ENCODE measurements around the gene MAPK14.
"Not testable (repeated sequence)": the region's sequence is repeated elsewhere in the genome, so short reads cannot be mapped to it uniquely, and the experiment has no call there.

Gene MAPK14

DNA sequence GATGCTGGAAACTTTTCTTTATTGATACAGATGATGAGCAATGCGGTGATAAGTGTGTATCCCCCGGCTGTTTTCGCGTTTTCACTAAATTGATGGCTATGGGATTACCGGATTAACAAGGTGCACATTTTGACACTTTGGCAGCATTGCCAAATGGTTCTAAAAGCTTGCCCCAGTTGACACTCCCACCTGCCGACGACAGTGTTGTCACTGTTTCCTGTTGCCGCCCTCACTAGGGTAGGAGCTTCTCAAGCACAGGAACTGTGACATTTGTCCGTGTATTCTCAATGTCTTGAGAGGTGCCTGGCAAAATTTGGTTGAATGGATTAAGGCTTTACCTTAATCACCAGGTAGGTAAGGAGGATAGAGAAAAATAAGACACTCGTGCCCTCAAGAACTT lies 92.9 kb downstream of the MAPK14 start:
- in situ Hi-C loops (cut with MboI; ENCODE audit: low sequenced_read_pairs): no loop called here

DNA sequence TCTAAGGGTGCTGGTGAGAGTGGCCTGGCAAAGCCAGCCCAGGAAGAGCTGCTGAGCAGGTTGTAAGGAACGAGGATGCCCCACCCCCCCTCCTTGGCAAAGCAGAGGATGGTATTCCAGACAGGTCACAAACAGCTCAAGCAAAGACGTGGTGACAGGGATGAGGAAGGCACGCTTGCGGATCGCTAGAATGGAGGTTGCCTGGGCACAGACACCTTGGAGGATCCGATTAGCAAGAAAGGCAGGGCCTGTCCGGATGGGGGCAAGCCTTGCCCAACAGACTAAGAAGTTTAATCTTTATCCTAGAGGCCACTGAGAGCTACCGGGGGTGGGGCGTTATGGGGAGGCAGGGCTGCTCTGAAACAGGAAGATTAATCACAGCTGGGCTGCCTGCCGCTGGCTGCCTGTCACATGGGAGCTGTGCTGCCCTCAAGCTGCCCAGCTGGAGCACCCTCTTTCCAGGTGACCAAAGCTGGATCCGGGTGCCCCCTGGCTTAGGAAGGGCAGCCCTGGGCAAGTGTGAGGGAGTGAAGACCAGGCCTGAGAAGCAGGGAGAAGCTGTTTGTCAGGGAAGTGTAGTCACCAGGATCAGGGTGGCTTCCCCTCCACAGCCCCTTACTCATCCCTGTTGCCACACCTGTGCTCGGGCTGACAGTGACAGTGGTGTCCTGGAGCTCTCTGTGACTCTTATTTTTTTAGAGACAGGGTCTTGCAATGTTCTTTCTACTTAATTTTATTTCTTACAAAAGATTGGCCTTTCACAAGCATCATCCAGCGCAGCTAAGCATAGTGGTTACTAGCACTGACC lies 93.6 kb downstream of the MAPK14 start:
- in situ Hi-C loops (cut with MboI; ENCODE audit: low sequenced_read_pairs): no loop called here

DNA sequence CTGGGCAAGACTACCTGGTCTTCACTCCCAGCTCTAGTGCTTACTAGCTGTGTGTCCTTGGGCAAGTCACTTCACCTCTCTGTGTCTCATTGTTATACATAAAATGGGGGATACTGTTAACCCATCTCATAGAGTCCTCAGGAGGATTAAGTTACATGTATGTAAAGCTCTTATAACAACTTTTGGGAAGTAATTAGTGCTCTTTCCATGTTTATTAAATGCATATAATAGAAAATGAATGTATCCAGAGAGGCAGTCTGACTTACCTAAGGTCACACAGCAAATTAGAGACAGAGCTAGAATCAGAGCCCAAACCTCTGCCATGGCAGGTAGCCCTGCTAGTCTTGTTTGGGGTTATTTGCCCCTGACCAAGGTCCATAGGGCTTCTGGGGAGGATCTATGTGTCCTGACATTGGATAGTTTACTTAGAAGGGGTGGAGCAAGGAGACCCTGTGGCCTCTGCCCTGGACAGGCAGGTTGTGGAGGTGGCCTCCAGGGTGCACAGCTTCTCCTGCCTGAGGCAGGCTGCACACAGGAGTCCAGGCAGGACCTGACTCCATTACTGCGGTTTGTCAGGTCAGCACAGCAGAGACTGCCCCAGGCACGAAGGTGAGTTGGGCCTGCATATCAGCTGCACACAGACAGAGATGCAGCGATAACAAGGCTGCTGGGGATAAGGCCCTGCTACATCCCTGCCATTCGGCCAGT lies 94.3 kb downstream of the MAPK14 start:
- in situ Hi-C loops (cut with MboI; ENCODE audit: low sequenced_read_pairs): no loop called here

DNA sequence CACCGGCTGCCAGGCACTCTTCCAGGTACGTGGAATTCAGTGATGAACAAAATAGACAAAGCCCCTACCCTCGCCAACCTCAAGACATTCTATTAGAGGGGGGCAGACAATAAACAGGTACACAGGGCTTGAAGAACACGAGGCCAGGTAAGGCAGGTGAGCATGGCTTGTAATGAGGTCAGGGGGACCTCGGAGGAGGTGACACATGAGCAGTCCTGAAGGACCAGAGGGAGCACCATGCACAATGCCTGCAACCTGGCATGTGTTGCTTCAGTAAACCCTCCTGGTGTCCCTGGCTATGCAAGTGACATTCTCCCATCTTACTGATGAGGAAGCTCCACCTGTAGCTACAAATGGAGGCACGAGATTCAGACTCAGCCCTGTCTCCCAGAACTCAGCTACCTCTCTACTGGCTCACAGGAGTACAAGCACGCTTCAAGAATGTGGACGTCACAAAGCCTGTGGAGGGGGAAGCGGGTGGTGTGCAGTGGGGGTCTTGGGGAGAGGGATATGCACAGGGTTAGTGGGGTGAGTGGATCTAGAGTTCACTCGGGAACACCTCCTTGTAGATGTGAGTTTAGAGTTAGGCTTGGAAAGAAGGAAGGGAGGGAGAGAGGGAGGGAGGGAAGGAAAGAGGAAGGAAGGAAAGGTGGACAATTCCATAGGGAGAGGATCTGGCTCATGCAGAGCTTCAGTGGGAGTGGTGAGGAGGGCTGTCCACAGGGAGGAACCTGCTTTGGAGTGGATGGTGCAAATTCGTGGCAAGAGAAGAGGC lies 95.1 kb downstream of the MAPK14 start:
- in situ Hi-C loops (cut with MboI; ENCODE audit: low sequenced_read_pairs): no loop called here

DNA sequence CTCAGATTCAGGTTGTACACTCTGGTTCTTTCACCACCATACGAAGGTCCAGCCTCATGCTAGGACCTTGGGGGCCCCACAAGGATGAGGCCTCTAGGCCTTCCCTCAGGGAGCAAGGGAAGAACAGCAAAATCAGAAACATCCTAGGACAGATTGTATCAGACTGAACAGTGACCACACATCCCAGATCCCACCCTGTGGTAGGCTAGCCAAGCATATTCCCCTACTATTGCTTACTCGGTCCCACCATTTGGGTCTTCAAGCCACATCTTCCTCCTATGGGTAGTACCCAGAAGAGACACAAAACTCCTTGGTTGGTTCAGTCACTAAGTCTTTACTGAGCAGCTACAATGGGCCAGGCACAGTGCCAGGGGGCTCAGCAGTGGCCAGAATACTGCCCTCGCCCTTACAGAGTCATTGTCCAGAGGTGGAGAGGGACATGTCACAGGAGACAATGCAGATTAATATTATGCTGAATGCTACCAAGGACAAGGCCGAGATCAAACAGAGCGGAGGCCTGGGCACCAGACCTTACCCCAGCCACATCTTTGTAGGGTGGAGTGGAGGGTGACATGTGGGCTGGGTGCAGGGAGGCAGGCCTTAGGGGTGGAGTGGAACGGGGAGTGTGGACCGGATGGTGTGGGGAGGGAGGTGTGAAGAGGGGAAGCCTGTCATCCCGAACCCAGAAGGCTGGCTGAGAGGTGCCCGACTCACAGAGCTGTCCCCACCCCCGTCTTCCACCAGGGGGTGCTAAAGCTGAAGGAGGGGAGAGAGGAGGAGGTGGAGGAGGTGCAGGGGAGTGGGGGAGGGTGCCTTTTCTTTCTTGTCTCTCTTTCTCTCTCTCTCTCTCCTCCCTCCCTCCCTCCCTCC lies 95.9 kb downstream of the MAPK14 start:
- in situ Hi-C loops (cut with MboI; ENCODE audit: low sequenced_read_pairs): no loop called here

DNA sequence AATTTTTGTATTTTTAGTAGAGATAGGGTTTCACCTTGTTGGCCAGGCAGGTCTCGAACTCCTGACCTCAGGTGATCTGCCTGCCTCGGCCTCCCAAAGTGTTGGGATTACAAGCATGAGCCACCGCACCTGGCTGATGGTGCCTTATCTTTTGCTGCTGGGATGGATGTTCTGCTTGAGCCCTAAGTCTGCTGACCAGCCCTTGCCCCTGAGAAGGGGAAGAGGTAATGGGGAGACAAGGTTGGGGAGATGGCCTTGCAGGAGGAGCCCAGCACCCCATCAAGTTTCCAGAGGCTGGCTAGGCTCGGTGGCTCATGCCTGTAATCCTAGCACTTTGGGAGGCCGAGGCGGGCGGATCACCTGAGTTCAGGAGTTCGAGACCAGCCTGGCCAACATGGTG lies 96.7 kb downstream of the MAPK14 start:
- in situ Hi-C loops (cut with MboI; ENCODE audit: low sequenced_read_pairs): not testable (repeated sequence)

DNA sequence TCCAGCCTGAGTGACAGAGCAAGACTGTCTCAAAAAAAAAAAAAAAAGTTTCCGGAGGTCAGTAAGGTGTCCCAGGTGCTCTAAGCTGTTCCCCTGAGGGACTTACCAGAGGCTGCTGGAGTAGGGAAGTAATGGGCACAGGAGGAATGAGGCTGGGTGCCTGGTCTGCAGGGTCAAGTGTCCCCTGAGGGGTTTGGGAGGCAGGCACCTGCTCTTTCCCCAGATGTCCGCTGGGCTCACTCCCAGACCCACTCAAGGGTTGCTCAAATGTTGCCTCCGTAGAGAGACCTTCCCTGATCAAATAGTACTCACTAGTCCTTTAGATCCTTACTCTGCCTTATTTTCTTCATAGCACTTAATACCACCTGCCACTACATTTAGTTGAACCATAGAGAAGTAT lies 97.3 kb downstream of the MAPK14 start:
- in situ Hi-C loops (cut with MboI; ENCODE audit: low sequenced_read_pairs): no loop called here

DNA sequence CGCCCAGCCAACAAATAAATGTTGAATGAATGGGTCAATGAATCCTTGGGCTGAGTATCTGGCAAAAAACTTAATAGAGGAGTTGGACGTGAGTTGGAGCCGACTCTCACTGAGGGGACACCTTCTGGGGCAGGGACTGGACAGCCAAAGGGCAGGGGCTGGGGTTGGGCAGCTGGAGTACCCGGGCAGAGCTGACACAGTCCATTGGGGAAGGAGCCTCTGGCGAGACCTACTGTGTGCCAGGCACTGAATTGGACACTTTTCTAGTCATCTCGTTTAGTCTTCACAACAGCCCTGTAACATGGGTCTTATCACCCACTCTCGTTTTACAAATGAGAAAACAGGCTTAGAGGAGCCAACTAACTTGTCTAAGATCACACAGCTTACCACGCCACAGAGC lies 98.0 kb downstream of the MAPK14 start:
- in situ Hi-C loops (cut with MboI; ENCODE audit: low sequenced_read_pairs): no loop called here

DNA sequence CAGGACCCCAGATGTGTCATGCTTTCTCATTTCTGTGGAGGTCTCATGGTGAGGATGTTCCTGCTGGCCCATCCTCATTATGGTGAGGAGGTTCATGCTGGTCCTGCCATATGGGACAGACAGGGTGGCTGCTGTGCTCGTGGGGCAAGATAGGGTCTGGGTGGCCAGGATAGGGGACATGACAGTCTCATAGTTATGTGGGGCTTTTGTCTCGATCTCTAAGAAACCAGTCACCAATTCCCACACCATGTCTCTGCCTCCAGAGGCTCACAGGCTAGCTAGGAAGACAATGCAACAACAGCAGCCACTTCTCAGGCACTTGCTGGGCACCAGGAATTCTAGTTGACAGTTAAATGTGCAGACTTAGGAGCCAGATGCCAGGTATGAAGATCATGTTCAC lies 98.5 kb downstream of the MAPK14 start:
- in situ Hi-C loops (cut with MboI; ENCODE audit: low sequenced_read_pairs): no loop called here

DNA sequence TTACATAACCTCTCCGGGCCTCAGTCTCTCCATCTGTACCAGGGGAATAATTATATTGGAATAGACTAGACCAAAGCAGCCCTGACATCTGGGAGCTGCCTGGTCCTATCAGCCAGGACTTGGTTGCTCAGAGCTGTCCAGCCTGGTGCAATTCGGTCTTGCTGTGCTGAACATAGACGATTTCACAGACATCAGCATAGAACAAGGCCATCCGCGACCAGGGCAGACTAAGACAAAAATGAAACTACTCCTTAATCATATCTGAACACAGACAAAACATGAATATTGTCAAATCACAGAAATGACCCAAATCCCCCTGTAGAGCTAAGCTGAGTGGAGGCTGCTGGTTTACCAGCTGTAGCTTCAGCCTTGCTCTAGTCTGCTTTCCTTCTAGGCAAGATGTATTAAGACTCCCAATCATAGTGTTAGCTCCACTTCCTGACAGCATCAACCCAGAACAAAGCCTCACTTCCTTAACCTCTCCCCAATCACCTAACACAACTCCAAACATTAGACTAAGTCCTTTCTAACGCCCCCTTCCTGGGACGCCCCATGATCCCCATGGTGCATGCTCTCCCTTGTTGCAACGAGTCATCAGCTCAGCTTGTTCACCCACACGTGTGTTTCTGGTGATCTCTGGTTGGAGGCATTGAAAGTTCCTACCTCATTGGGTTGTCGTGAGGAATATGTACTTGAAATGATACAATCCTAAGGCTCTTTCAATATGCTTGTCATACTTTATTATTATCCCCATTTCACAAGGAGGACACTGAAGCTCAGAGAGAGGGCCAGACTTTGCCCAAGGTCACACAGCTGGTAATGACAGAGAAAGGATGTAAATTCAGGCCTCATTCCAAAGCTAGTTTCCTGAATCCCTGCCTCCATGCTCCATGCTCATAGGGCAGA lies 99.2 kb downstream of the MAPK14 start:
- in situ Hi-C loops (cut with MboI; ENCODE audit: low sequenced_read_pairs): no loop called here

DNA sequence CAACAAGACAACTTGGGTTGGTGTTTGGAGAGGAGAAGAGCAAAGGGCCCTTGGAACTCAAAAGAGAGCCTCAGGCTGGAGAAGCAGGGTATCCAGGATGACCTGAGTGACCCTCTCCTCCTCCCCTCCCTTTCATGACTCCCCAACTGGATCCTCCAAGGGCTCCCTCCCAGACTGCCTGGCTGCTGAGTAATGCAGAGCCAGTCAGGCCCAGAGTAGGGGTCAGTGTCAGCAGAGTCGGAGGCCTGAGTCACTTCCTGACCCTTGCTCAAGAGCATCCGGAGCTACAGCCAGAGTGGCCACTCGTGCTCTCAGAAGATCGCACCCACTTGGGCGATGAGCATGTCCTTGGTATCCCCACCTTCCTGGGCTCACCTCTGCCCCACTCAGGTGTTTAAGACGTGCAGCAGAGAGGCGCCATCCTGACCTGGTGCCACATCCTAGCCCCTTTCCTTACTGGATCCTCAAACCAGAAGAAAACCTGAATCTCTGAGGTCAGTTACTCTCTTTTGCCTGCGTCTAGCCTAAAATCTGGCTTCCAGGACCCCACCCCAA lies 99.9 kb downstream of the MAPK14 start:
- in situ Hi-C loops (cut with MboI; ENCODE audit: low sequenced_read_pairs): no loop called here

DNA sequence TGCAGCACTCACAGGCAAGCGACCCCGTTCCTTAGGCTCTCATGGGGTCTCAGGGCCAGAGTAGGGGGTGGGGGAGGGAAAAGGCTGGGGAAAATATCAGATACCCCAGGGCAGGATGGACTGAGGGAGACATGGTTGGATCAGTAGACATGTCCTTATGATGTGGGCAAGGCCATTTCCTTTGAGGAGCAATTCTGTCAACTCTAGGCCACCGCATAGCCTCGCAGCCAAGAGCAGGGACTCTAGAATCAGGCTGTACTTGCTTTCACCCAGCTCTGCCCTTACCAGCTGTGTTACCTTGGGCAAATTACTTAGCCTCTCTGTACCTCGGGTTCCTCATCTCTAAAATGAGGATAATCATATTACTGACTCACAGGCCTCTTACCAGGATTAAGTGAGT lies 100.5 kb downstream of the MAPK14 start:
- in situ Hi-C loops (cut with MboI; ENCODE audit: low sequenced_read_pairs): no loop called here

DNA sequence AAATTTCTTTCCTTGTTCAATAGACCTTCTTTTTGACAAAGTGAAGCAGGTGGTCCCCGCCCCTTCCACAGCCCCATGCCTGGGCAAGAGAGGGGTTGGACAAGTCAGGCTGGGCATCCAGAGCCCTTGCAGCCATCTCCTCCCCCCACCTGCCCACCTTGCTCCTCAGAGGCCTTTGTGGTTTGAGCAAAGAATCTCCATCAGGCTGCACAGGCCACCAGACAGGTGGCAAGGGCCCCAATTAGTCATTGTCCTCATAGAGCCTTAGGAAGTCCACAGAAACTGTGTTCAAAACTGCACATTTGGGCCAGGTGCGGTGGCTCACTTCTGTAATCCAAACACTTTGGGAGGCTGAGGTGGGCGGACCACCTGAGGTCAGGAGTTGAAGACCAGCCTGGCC lies 101.2 kb downstream of the MAPK14 start:
- in situ Hi-C loops (cut with MboI; ENCODE audit: low sequenced_read_pairs): no loop called here

DNA sequence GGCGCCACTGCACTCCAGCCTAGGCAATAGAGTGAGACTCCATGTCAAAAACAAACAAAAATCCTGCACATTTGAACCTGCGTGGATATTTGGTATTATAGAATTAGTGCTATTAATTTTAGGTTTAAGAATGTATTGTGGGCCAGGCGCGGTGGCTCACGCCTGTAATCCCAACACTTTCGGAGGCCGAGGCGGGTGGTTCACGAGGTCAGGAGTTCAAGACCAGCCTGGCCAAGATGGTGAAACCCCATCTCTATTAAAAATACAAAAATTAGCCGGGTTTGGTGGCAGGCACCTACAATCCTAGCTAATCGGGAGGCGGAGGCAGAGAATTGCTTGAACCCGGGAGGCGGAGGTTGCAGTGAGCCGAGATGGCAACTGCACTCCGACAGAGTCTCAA lies 101.7 kb downstream of the MAPK14 start:
- in situ Hi-C loops (cut with MboI; ENCODE audit: low sequenced_read_pairs): not testable (repeated sequence)

DNA sequence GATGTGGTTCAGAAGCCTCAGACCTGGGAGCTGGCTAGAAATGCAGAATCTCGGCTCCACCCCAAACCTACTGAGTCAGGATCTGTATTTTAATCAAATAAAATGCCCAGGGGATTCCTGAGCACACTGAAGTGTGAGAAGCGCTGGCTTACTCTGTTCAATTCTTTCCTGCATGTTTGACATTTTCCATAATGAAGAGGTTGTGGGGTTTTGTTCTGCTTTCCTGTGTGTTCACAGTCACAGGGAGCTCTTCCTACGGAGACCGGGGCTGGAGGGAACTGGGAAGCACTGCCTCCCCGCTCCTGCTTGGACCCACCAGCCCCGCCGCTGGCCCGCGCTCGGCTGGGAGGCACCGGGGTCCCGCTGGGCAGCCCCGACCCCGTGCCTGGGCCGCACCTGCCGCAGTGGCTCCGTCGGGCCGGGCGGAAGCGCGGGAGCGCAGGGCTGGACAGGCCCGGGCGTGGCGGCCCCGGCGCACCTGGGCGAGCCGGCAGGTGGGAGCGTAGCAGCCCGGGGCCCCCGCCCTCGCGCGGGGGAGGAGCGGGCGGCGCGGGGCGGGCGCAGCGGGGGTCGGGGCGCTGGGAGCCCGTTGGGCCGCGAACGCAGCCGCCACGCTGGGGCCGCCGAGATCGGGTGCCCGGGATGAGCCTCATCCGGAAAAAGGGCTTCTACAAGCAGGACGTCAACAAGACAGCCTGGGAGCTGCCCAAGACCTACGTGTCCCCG lies 102.5 kb downstream of the MAPK14 start, which contains the start of gene MAPK13:
Gene MAPK13, plus strand, starts transcription at position 573 of the 726 bp plus-strand sequence. Its CDS starts 70 bp downstream, at position 643.
- in situ Hi-C loops (cut with MboI; ENCODE audit: low sequenced_read_pairs): no loop called here

DNA sequence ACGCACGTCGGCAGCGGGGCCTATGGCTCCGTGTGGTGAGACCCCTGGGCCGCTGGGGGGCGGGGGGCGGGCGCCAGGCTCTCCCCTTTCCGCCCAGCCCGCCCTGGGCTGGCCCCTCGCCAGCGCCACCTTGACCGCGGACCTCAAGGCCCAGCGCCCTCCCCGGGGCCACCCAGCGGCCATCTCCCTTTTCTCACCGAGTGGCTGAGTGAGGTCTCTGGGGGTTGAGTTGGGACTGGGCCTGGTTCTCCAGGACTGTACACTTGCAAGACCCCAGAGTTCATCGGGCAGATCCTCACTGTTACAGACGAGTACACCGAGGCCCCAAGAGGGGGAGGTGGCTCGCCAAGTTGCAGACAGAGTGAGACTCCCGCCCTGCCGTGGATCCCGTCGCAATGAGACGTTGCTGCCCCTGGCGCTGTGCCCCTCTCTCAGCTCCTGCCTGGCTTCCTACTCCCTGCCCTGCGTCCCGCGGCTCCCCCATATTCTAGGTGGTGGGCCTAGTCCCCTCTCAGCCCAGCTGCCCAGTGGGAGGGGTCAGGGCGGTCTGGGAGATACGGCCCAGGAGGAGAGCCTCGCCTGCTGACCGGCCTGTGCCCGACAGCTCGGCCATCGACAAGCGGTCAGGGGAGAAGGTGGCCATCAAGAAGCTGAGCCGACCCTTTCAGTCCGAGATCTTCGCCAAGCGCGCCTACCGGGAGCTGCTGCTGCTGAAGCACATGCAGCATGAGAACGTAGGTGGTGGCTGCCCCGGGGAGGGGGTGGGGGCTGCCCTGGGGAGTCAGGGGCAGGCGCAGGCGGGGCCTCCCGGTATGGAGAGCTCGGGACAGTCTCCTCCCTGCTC lies 103.3 kb downstream of the MAPK14 start:
- in situ Hi-C loops (cut with MboI; ENCODE audit: low sequenced_read_pairs): no loop called here

DNA sequence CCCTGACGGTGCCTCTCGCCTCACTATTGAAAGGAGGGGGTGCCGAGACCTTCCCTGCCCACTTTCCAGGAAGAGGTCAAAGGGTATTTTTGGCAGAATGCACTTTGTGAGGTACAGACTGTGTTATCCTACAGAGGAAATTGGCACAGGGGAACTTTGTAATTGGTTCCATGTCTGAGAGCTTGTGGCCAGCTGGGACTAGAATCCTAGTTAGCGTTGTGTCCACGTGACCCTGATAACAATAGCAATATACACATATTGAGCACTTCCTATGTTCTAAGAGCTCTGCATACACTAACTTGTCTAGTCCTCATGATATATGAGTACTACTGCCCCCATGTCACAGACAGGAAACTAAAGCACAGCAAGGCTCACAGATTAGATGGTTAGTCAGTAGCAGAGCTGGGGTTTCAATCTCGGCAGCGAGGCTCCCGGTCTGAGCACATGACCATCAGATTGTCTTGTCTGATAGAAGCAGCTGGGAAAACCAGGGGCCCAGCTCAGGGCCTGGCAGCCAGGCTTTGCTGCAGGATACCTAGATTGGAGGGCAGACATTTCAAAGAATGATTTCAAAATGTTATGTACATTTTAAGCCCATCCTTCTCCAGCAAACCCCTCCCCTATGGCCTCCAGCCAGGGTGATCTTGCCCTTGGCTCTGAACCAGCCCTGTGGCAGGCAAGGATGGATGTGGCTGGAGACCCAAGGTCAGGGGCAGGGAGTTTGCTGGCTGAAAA lies 104.1 kb downstream of the MAPK14 start:
- in situ Hi-C loops (cut with MboI; ENCODE audit: low sequenced_read_pairs): no loop called here

All from hTERT RPE-1 (cell line).